CD14-positive monocyte (primary cell): ENCODE data around the gene ANKIB1. TPM values are rescaled to one million over a fixed set of nuclear protein-coding genes. Genes with fewer than 3 reads are reported as not detected.

ENCODE experiments used
- DNase-seq, 3 donors: peaks; one replicate each; pipeline ENCODE4 v3.0.0-alpha.2; 2011 to 2022
- H2AFZ ChIP-seq: 2 replicates; pipeline ENCODE4 v1.6.0; 2012; ENCODE audit warnings: mild to moderate bottlenecking, low read depth, low read length, inconsistent platforms; ENCODE audit not compliant: insufficient read depth, poor library complexity, severe bottlenecking
- H3K27ac ChIP-seq, 2 donors: 1 replicate in 1 of 2; 2 replicates in 1 of 2; pipeline ENCODE4 v1.5.1; 2012 to 2013; ENCODE audit warnings: low read length in 2 of 2, control low read depth in 1 of 2, inconsistent platforms in 1 of 2, low read depth in 1 of 2, mild to moderate bottlenecking in 1 of 2
- H3K27me3 ChIP-seq, 2 donors: one replicate each; pipeline versions ENCODE4 v1.6.0 to v1.6.1; 2011 to 2013; ENCODE audit warnings: low read length in 2 of 2; ENCODE audit not compliant: control insufficient read depth in 2 of 2, insufficient read depth in 2 of 2
- H3K36me3 ChIP-seq, 2 donors: replicated peaks in 1 of 2; 1 replicate in 1 of 2; 2 replicates in 1 of 2; pipeline versions ENCODE4 v1.5.1 to v1.6.1; 2012 to 2013; ENCODE audit warnings: low read length in 2 of 2, control low read depth in 1 of 2, inconsistent platforms in 1 of 2, mild to moderate bottlenecking in 1 of 2; ENCODE audit not compliant: insufficient read depth in 2 of 2, control insufficient read depth in 1 of 2
- H3K4me1 ChIP-seq, 2 donors: 1 replicate in 1 of 2; 2 replicates in 1 of 2; pipeline versions ENCODE4 v1.5.1 to v1.6.1; 2012 to 2013; ENCODE audit warnings: low read length in 2 of 2, control low read depth in 1 of 2, inconsistent platforms in 1 of 2, mild to moderate bottlenecking in 1 of 2, moderate library complexity in 1 of 2; ENCODE audit not compliant: insufficient read depth in 2 of 2, control insufficient read depth in 1 of 2
- H3K4me2 ChIP-seq: replicated peaks from 2 replicates; pipeline ENCODE3; 2012; ENCODE audit warnings: low read length, moderate library complexity, mild to moderate bottlenecking; ENCODE audit not compliant: poor library complexity, severe bottlenecking; ENCODE audit errors: extremely low read depth
- H3K4me3 ChIP-seq, 3 experiments: fragments of 200-600 bp in 1 of 3; sonication (generic) in 1 of 3; replicated peaks in 1 of 3; 1 replicate in 2 of 3; 2 replicates in 1 of 3; pipeline ENCODE4 v1.5.1; 2011 to 2013; ENCODE audit warnings: low read length in 3 of 3, mild to moderate bottlenecking in 3 of 3, control low read depth in 2 of 3, low read depth in 2 of 3, inconsistent platforms in 1 of 3, moderate library complexity in 1 of 3
- H3K79me2 ChIP-seq: 2 replicates; pipeline ENCODE4 v1.6.0; 2012; ENCODE audit warnings: mild to moderate bottlenecking, control low read depth, inconsistent platforms, low read length, moderate library complexity; ENCODE audit not compliant: insufficient read depth
- H3K9ac ChIP-seq: 2 replicates; pipeline ENCODE4 v1.6.0; 2017; ENCODE audit warnings: low read length, mild to moderate bottlenecking; ENCODE audit not compliant: insufficient read depth, poor library complexity, severe bottlenecking
- H3K9me3 ChIP-seq, 2 donors: replicated peaks in 1 of 2; 1 replicate in 1 of 2; 2 replicates in 1 of 2; pipeline versions ENCODE4 v1.5.1 to v1.6.1; 2012 to 2013; ENCODE audit warnings: low read length in 2 of 2, control low read depth in 1 of 2; ENCODE audit not compliant: control insufficient read depth in 1 of 2, insufficient read depth in 1 of 2
- H4K20me1 ChIP-seq: 2 replicates; pipeline ENCODE4 v1.6.0; 2012; ENCODE audit warnings: mild to moderate bottlenecking, low read length, control low read depth, moderate library complexity; ENCODE audit not compliant: insufficient read depth
- H3K27ac Mint-ChIP-seq, 7 donors: one replicate each; pipeline ENCODE4 v1.8.0; 2020; ENCODE audit warnings: mild to moderate bottlenecking in 7 of 7, mixed read lengths in 7 of 7, moderate library complexity in 6 of 7, inconsistent platforms in 2 of 7
- H3K27me3 Mint-ChIP-seq, 3 donors: one replicate each; pipeline ENCODE4 v1.8.0; 2021 to 2022; ENCODE audit warnings: low read depth in 3 of 3, mild to moderate bottlenecking in 3 of 3, mixed read lengths in 3 of 3, moderate library complexity in 3 of 3, inconsistent platforms in 1 of 3
- H3K36me3 Mint-ChIP-seq, 2 donors: one replicate each; pipeline ENCODE4 v1.8.0; 2020; ENCODE audit warnings: mixed read lengths in 2 of 2, inconsistent platforms in 1 of 2, mild to moderate bottlenecking in 1 of 2
- H3K4me1 Mint-ChIP-seq: one replicate; pipeline ENCODE4 v1.8.0; 2020; ENCODE audit warnings: mild to moderate bottlenecking, mixed read lengths
- H3K4me3 Mint-ChIP-seq, 2 donors: one replicate each; pipeline ENCODE4 v1.8.0; 2020; ENCODE audit warnings: mild to moderate bottlenecking in 2 of 2, mixed read lengths in 2 of 2, moderate library complexity in 1 of 2
- H3K9me3 Mint-ChIP-seq, 7 donors: one replicate each; pipeline ENCODE4 v1.8.0; 2020 to 2022; ENCODE audit warnings: mixed read lengths in 7 of 7, mild to moderate bottlenecking in 6 of 7, moderate library complexity in 6 of 7, inconsistent platforms in 2 of 7
- WGBS: methylation state at CpG from one replicate; pipeline ENCODE4 v1.1.5; 2013; ENCODE audit warnings: missing lambda C conversion rate; ENCODE audit not compliant: insufficient coverage; 5-methylcytosine and 5-hydroxymethylcytosine counted together
- intact Hi-C, 2 donors: fragments of 100-400 bp; cut with micrococcal nuclease; formaldehyde crosslinking; loops; one replicate each; pipeline versions ENCODE4 v1.15.0 to v1.15.1; 2023
- polyA plus RNA-seq, 3 donors: library from polyadenylated mRNA; depleted of rRNA in 1 of 3; unstranded in 2 of 3; stranded (reverse) in 1 of 3; fragments of 300-500 nt in 2 of 3; fragments of >200 nt in 1 of 3; fragmentation: Illumina TruSeq in 2 of 3; gene quantifications; 1 replicate in 2 of 3; 2 replicates in 1 of 3; pipeline ENCODE4 v1.2.3, GENCODE V29; 2012 to 2021
- TF ChIP-seq, protein P1 (sequence below): fragments of 200-600 bp; IDR thresholded peaks from one replicate; pipeline ENCODE4 v1.8.0; 2022; ENCODE audit warnings: antibody characterized with exemption, mild to moderate bottlenecking

The ANKIB1 gene
- polyA plus RNA-seq, 3 donors = 4.8 to 16.8 (median 5.7) TPM

DNA sequence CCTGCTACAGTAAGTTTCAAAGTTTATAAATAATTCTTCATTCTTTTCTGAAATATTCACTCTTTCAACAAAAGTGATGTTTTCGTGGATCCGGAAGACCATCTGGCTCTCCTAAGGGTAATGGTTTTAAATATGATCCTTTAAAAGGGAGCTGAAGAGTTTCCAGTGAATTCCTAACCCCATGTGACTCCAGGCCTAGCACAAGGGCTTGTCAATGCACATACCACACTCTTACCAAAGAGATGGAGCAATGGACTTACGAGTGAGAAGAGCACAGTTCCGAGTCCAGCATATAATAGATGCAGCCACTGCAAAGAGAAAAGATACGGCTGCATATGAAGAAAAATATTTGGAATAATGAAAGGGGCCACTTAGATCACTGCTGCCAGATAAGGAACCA lies 169.5 kb downstream of the ANKIB1 start:
- intact Hi-C loops = no loop called here
- H3K9me3 Mint-ChIP-seq = peaks cover 0 to 2% (median 0%) of the 10 kb centered on the region in 7 donors
- H3K4me1 Mint-ChIP-seq = peaks cover 2% of the 10 kb centered on the region
- no peaks in the 10 kb centered on the region for H3K79me2 ChIP-seq
- no peaks in the 10 kb centered on the region for H3K36me3 Mint-ChIP-seq
- no peak overlapping the region for H3K4me3 ChIP-seq
- H3K4me2 ChIP-seq = no peak overlapping the region
- H3K36me3 ChIP-seq = no peaks in the 10 kb centered on the region
- H3K9me3 ChIP-seq = no peaks in the 10 kb centered on the region
- H3K27ac ChIP-seq = no peak overlapping the region
- no CpG with 5 or more reads among the region's 5 CpGs for WGBS
- DNase-seq = no peak
- no peak overlapping the region for H3K9ac ChIP-seq
- peaks cover 0 to 2% of the 10 kb centered on the region in 2 donors for H3K27me3 ChIP-seq
- no peaks in the 10 kb centered on the region for H3K4me1 ChIP-seq
- no peak overlapping the region for H2AFZ ChIP-seq
- H4K20me1 ChIP-seq = no peaks in the 10 kb centered on the region
- TF ChIP-seq, protein P1, sequence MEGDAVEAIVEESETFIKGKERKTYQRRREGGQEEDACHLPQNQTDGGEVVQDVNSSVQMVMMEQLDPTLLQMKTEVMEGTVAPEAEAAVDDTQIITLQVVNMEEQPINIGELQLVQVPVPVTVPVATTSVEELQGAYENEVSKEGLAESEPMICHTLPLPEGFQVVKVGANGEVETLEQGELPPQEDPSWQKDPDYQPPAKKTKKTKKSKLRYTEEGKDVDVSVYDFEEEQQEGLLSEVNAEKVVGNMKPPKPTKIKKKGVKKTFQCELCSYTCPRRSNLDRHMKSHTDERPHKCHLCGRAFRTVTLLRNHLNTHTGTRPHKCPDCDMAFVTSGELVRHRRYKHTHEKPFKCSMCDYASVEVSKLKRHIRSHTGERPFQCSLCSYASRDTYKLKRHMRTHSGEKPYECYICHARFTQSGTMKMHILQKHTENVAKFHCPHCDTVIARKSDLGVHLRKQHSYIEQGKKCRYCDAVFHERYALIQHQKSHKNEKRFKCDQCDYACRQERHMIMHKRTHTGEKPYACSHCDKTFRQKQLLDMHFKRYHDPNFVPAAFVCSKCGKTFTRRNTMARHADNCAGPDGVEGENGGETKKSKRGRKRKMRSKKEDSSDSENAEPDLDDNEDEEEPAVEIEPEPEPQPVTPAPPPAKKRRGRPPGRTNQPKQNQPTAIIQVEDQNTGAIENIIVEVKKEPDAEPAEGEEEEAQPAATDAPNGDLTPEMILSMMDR = no peak
- H3K27ac Mint-ChIP-seq = no peak overlapping the region
- peaks cover 3 to 8% (median 6%) of the 10 kb centered on the region in 3 donors for H3K27me3 Mint-ChIP-seq
- H3K4me3 Mint-ChIP-seq = no peak overlapping the region

DNA sequence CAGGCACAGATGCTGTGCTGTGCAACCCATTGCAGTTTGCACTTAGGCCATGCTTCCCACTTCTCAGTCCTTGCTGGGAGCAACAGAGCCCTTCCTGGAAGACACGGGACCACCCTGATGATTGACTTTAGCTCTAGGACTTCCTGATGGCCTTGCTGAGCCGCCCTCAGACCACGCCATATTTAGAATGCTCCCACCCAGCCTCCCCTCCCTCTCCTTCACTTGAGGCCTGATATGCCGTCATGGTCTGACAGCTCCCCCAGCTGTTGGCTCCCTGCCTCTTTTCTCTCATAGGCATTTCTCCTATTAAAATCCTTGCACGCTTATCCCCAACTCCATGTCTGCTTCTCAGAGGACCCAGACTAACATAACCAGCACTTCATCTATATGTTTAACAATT lies 172.1 kb downstream of the ANKIB1 start:
- Mint-ChIP-seq H3K27ac (no peak overlapping the region), H3K9me3 (peaks cover 0 to 2% (median 0%) of the 10 kb centered on the region in 7 donors), H3K36me3 (no peaks in the 10 kb centered on the region), H3K4me1 (peaks cover 13% of the 10 kb centered on the region), H3K27me3 (peaks cover under 1 to 4% (median 3%) of the 10 kb centered on the region in 3 donors), H3K4me3 (no peak overlapping the region)
- DNase-seq = no peak
- Histone ChIP-seq H3K27me3 (peaks cover 0 to 2% of the 10 kb centered on the region in 2 donors), H3K36me3 (no peaks in the 10 kb centered on the region), H3K4me3 (no peak overlapping the region), H3K27ac (no peak overlapping the region), H4K20me1 (no peaks in the 10 kb centered on the region), H3K4me2 (no peak overlapping the region), H3K9me3 (no peaks in the 10 kb centered on the region), H3K79me2 (no peaks in the 10 kb centered on the region), H2AFZ (no peak overlapping the region), H3K4me1 (peaks cover 0 to 6% of the 10 kb centered on the region in 2 donors), H3K9ac (no peak overlapping the region)
- intact Hi-C loops = no loop called here
- TF ChIP-seq, protein P1 = no peak
- WGBS = 78% methylated on average over 5 of the region's 5 CpGs
